BJ (cell line): Measurements from ENCODE around the gene HES1. TPM values are rescaled to one million over a fixed set of nuclear protein-coding genes. Genes with fewer than 3 reads are reported as not detected.

Source experiments
- CTCF ChIA-PET: fragments of 350-600 bp; formaldehyde crosslinking; extraction: SDS; loops from one replicate; lab custom pipeline; 2021; ENCODE audit warnings: antibody characterized with exemption, inconsistent platforms; lab: Yijun Ruan, JAX
- POLR2A ChIA-PET: fragments of 300-600 bp; sonication (Branson Sonifier 250); formaldehyde crosslinking; extraction: SDS; loops from one replicate; lab custom pipeline; 2021; ENCODE audit warnings: antibody characterized with exemption; lab: Charles Lee
- DNase-seq: peaks from one replicate; pipeline ENCODE4 v3.0.0-alpha.2; 2011; ENCODE audit warnings: low read depth
- H3K27me3 ChIP-seq: 2 replicates; pipeline ENCODE4 v1.6.0; 2011; ENCODE audit warnings: low read length; ENCODE audit not compliant: control insufficient read depth, insufficient read depth
- H3K36me3 ChIP-seq: 2 replicates; pipeline ENCODE4 v1.5.1; 2011; ENCODE audit warnings: low read length; ENCODE audit not compliant: control insufficient read depth, insufficient read depth
- H3K4me3 ChIP-seq: 2 replicates; pipeline ENCODE4 v1.5.1; 2011; ENCODE audit warnings: low read depth, mild to moderate bottlenecking, control low read depth, low read length
- CTCF ChIP-seq: IDR thresholded peaks from 2 replicates; pipeline ENCODE4 v1.5.1; 2011; ENCODE audit warnings: low read depth, mild to moderate bottlenecking, control low read depth, inconsistent platforms, low read length, moderate library complexity; ENCODE audit not compliant: insufficient read depth
- polyA plus RNA-seq: library from polyadenylated mRNA; depleted of rRNA; stranded (reverse); fragments of >200 nt; gene quantifications from 2 replicates; pipeline ENCODE4 v1.2.3, GENCODE V29; 2011

Gene HES1
- polyA plus RNA-seq, 1 experiment: 16.2 TPM

- TF ChIP-seq CTCF: no peak
- no peaks in the 10 kb centered on the region for H3K36me3 ChIP-seq
- POLR2A ChIA-PET: no interaction called here
- H3K27me3 ChIP-seq: peaks cover 11% of the 10 kb centered on the region
- CTCF ChIA-PET: interaction anchor here (0.7 kb wide), 1 partner anchor 446 kb away, joined by 3 read pairs; no protein-coding TSS in a partner anchor
- no peak for DNase-seq
- no peak overlapping the region for H3K4me3 ChIP-seq
Measured at GRCh38 chr3:194170793-194171192, 34.8 kb downstream of the HES1 start.

- DNase-seq: no peak
- Histone ChIP-seq H3K36me3 (no peaks in the 10 kb centered on the region), H3K4me3 (no peak overlapping the region), H3K27me3 (peaks cover 10% of the 10 kb centered on the region)
- POLR2A ChIA-PET: no interaction called here
- CTCF ChIA-PET: interaction anchor here (1.0 kb wide), 1 partner anchor 9 kb away, joined by 3 read pairs; no protein-coding TSS in a partner anchor
- no peak for TF ChIP-seq CTCF
Measured at GRCh38 chr3:194174406-194174805, 38.5 kb downstream of the HES1 start.

- POLR2A ChIA-PET: no interaction called here
- no peak for DNase-seq
- Histone ChIP-seq H3K4me3 (no peak overlapping the region), H3K27me3 (peaks cover 10% of the 10 kb centered on the region), H3K36me3 (no peaks in the 10 kb centered on the region)
- CTCF ChIA-PET: interaction anchor here (1.0 kb wide), 1 partner anchor 9 kb away, joined by 3 read pairs; no protein-coding TSS in a partner anchor
- no peak for TF ChIP-seq CTCF
Measured at GRCh38 chr3:194174980-194175379, 39.0 kb downstream of the HES1 start.

- no peak for DNase-seq
- Histone ChIP-seq H3K4me3 (no peak overlapping the region), H3K36me3 (no peaks in the 10 kb centered on the region), H3K27me3 (peaks cover 10% of the 10 kb centered on the region)
- POLR2A ChIA-PET: interaction anchor here (0.6 kb wide), 1 partner anchor 14 kb away, joined by 3 read pairs; no protein-coding TSS in a partner anchor
- TF ChIP-seq CTCF: no peak
- CTCF ChIA-PET: interaction anchor here (0.6 kb wide), 1 partner anchor 247 kb away, joined by 3 read pairs; no protein-coding TSS in a partner anchor
Measured at GRCh38 chr3:194176274-194176991, 40.5 kb downstream of the HES1 start.

- TF ChIP-seq CTCF: no peak
- no peak for DNase-seq
- CTCF ChIA-PET: no interaction called here
- no peaks in the 10 kb centered on the region for H3K36me3 ChIP-seq
- POLR2A ChIA-PET: no interaction called here
- H3K4me3 ChIP-seq: no peak overlapping the region
- H3K27me3 ChIP-seq: peaks cover 7% of the 10 kb centered on the region
Measured at GRCh38 chr3:194177141-194177540, 41.2 kb downstream of the HES1 start.
